ENCODE results near the gene CYBRD1. TPM values are rescaled to one million over a fixed set of nuclear protein-coding genes. Genes with fewer than 3 reads are reported as not detected.

CYBRD1 gene
- total and polyA plus RNA-seq, 4 donors: 124 to 396 (median 196) TPM

DNA sequence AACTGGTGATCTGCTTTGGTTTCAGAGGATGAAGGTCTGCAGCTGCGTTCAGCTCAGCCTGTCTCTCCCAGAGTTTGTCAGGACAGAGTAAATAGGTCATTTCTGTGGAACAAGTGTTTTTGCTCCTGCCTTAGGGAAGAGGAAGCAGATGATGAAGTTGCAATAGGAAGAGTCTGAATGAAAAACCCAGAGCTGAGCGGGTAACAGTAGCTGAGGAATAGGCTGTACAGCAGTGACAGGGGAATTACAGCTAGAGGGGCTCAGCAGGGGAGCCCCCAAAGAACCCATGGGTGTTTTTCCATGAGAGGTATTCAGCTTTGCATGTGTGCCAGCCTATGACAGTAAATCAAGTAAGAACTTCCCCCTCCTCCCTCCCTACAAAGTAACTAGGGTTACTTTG, 10.3 kb upstream of the CYBRD1 start:
- ATAC-seq (ENCODE audit: low FRiP score) (no peak), DNase-seq (no peak)
- Histone ChIP-seq H3K9me3 (ENCODE audit: control insufficient read depth, low read length) (no peaks in the 10 kb centered on the region), H3K27me3 (ENCODE audit: control insufficient read depth in 1 of 2, insufficient read depth in 2 of 2, low read length in 1 of 2) (no peaks in the 10 kb centered on the region), H3K27ac (ENCODE audit: low read depth in 1 of 2, low read length in 2 of 2) (no peak overlapping the region), H3K4me3 (ENCODE audit: low read length in 2 of 2) (no peak overlapping the region), H3K36me3 (ENCODE audit: control insufficient read depth in 1 of 2, insufficient read depth in 2 of 2, low read length in 1 of 2) (no peaks in the 10 kb centered on the region), H3K4me1 (ENCODE audit: control insufficient read depth in 1 of 2, insufficient read depth in 2 of 2, low read length in 2 of 2) (no peaks in the 10 kb centered on the region)
- 82 to 86% methylated on average over 2 of the region's 2 CpGs for WGBS, 2 donors
- intact Hi-C loops (cut with DNase I): no loop called here

GRCh38 chr2:171512683-171513195, 9.5 kb upstream of the CYBRD1 start:
- no peak for ATAC-seq (ENCODE audit: low FRiP score)
- WGBS, 2 donors: 8 to 11% methylated on average over 1 of the region's 1 CpG

GRCh38 chr2:171513719-171514160, 8.5 kb upstream of the CYBRD1 start:
- Histone ChIP-seq H3K27me3 (ENCODE audit: control insufficient read depth in 1 of 2, insufficient read depth in 2 of 2, low read length in 1 of 2) (no peaks in the 10 kb centered on the region), H3K4me3 (ENCODE audit: low read length in 2 of 2) (no peak overlapping the region), H3K27ac (ENCODE audit: low read depth in 1 of 2, low read length in 2 of 2) (no peak overlapping the region), H3K9me3 (ENCODE audit: control insufficient read depth, low read length) (no peaks in the 10 kb centered on the region), H3K4me1 (ENCODE audit: control insufficient read depth in 1 of 2, insufficient read depth in 2 of 2, low read length in 2 of 2) (no peaks in the 10 kb centered on the region), H3K36me3 (ENCODE audit: control insufficient read depth in 1 of 2, insufficient read depth in 2 of 2, low read length in 1 of 2) (no peaks in the 10 kb centered on the region)
- DNase-seq: no peak
- no peak for ATAC-seq (ENCODE audit: low FRiP score)
- intact Hi-C loops (cut with DNase I): no loop called here
- WGBS, 2 donors: 81 to 84% methylated on average over 3 of the region's 3 CpGs

More at GRCh38 chr2:171512683-171513195, 9.5 kb upstream of the CYBRD1 start:
- no peaks in the 10 kb centered on the region for H3K9me3 ChIP-seq (ENCODE audit: control insufficient read depth, low read length)
- H3K4me1 ChIP-seq (ENCODE audit: control insufficient read depth in 1 of 2, insufficient read depth in 2 of 2, low read length in 2 of 2): no peaks in the 10 kb centered on the region
- DNase-seq: no peak
- no peaks in the 10 kb centered on the region for H3K36me3 ChIP-seq (ENCODE audit: control insufficient read depth in 1 of 2, insufficient read depth in 2 of 2, low read length in 1 of 2)
- intact Hi-C loops (cut with DNase I): no loop called here
- H3K27me3 ChIP-seq (ENCODE audit: control insufficient read depth in 1 of 2, insufficient read depth in 2 of 2, low read length in 1 of 2): no peaks in the 10 kb centered on the region
- H3K4me3 ChIP-seq (ENCODE audit: low read length in 2 of 2): no peak overlapping the region
- no peak overlapping the region for H3K27ac ChIP-seq (ENCODE audit: low read depth in 1 of 2, low read length in 2 of 2)

DNA sequence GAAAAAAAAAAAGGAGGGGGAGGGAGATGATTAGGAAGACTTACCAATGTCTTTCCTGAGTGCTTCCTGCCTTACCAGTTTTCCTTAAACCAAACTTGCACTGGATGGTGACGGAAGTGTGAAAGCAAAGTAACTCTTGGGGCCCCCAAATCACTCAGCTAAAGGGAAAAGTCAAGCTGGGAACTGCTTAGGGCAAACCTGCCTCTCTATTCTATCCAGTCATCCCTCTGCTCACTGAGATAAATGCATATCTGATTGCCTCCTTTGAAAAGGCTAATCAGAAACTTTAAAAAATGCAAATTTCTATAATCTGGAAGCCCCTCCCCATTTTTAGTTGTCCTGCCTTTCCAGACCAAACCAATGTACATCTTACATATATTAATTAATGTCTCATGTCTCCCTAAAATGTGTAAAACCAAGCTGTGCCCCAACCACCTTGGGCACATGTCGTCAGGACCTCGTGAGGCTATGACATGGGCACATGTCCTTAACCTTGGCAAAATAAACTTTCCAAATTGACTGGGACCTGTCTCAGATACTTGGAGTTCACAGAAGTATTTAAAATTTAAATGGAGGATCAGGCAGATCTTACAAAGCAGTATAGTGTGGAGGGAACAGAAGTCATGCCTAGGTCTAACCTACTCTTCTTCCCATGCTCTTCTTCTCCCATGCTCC, 7.2 kb upstream of the CYBRD1 start:
- 91 to 96% methylated on average over 3 of the region's 3 CpGs for WGBS, 2 donors
- Histone ChIP-seq H3K4me3 (ENCODE audit: low read length in 2 of 2) (no peak overlapping the region), H3K9me3 (ENCODE audit: control insufficient read depth, low read length) (no peaks in the 10 kb centered on the region), H3K4me1 (ENCODE audit: control insufficient read depth in 1 of 2, insufficient read depth in 2 of 2, low read length in 2 of 2) (no peaks in the 10 kb centered on the region), H3K36me3 (ENCODE audit: control insufficient read depth in 1 of 2, insufficient read depth in 2 of 2, low read length in 1 of 2) (no peaks in the 10 kb centered on the region), H3K27me3 (ENCODE audit: control insufficient read depth in 1 of 2, insufficient read depth in 2 of 2, low read length in 1 of 2) (no peaks in the 10 kb centered on the region), H3K27ac (ENCODE audit: low read depth in 1 of 2, low read length in 2 of 2) (no peak overlapping the region)
- DNase-seq: no peak
- ATAC-seq (ENCODE audit: low FRiP score): no peak
- intact Hi-C loops (cut with DNase I): no loop called here

DNA sequence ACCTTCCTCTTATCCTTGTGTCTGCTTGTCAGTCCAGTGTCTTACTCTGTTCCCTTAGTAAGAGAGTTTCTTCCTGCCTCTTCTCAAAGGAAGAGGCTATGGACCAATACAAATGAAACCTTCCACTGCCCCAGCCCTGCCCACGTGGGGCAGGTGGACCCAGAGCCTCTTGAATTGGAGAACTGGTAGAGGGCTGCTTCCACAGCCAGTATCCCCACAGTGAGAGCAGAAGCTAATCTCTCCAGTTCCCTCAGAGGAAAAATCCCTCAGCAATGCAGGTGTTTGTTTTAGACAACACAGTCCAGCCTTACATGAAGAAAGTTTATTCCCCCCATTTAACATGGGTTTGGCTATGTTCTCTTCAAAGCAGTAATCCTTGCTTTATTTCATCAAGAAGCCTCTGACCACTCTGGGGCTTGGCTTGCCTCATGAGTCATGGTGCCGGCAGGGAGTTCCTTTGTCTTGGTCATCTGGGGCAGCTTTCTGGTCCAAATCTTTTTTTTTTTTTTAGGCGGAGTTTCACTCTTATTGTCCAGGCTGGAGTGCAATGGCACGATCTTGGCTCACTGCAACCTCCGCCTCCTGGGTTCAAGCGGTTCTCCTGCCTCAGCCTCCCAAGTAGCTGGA, 6.5 kb upstream of the CYBRD1 start:
- 77 to 78% methylated on average over 6 of the region's 6 CpGs for WGBS, 2 donors
- no peaks in the 10 kb centered on the region for H3K9me3 ChIP-seq (ENCODE audit: control insufficient read depth, low read length)
- no peak overlapping the region for H3K27ac ChIP-seq (ENCODE audit: low read depth in 1 of 2, low read length in 2 of 2)
- ATAC-seq (ENCODE audit: low FRiP score) (no peak), DNase-seq (peak in 1 of 2 donors; percentile 59)
- no peaks in the 10 kb centered on the region for H3K36me3 ChIP-seq (ENCODE audit: control insufficient read depth in 1 of 2, insufficient read depth in 2 of 2, low read length in 1 of 2)
- H3K27me3 ChIP-seq (ENCODE audit: control insufficient read depth in 1 of 2, insufficient read depth in 2 of 2, low read length in 1 of 2): no peaks in the 10 kb centered on the region
- H3K4me1 ChIP-seq (ENCODE audit: control insufficient read depth in 1 of 2, insufficient read depth in 2 of 2, low read length in 2 of 2): no peaks in the 10 kb centered on the region
- intact Hi-C loops (cut with DNase I): no loop called here
- H3K4me3 ChIP-seq (ENCODE audit: low read length in 2 of 2): no peak overlapping the region

DNA sequence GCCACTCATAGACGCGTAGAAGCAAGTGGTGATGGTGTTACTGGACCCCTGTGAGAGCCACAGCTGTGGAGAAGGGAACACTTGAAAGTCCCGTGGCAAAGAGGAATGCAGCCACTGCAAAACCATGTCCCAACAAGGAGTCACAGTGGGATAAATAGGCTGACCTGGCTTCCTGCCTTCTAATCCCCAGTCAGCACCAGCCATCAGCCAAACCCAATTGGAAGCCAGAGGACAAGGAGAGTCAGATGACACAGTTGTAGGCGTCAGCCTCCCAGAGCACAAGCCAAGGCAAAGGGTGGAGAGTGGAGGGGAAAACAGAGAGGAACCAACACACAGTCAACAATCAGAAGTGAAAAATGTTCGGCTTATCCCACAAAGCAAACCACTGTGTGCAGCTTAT, 5.5 kb upstream of the CYBRD1 start:
- 87 to 89% methylated on average over 5 of the region's 5 CpGs for WGBS, 2 donors
- H3K27me3 ChIP-seq (ENCODE audit: control insufficient read depth in 1 of 2, insufficient read depth in 2 of 2, low read length in 1 of 2): no peaks in the 10 kb centered on the region
- ATAC-seq (ENCODE audit: low FRiP score) (no peak), DNase-seq (no peak)
- H3K27ac ChIP-seq (ENCODE audit: low read depth in 1 of 2, low read length in 2 of 2): no peak overlapping the region
- no peak overlapping the region for H3K4me3 ChIP-seq (ENCODE audit: low read length in 2 of 2)
- no peaks in the 10 kb centered on the region for H3K9me3 ChIP-seq (ENCODE audit: control insufficient read depth, low read length)
- H3K4me1 ChIP-seq (ENCODE audit: control insufficient read depth in 1 of 2, insufficient read depth in 2 of 2, low read length in 2 of 2): no peaks in the 10 kb centered on the region
- intact Hi-C loops (cut with DNase I): no loop called here
- no peaks in the 10 kb centered on the region for H3K36me3 ChIP-seq (ENCODE audit: control insufficient read depth in 1 of 2, insufficient read depth in 2 of 2, low read length in 1 of 2)

DNA sequence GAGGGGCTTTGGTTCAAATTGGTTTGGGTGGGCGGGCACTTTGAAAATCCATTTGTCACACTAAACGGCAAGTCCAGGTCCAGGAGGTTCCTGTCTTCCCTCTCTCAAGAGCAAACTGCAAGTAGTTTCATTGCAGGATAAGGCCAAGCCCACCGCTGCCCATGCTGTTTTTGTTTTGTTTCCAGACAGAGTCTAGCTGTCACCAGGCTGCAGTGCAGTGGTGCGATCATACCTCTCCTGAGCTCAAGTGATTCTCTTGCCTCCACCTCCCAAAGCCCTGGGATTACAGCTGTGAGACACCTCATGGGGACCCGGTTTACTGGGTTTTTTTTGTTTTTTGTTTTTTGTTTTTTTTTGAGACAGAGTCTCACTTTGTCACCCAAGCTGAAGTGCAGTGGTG, 1.8 kb upstream of the CYBRD1 start:
- whole genome bisulfite sequencing, 2 donors: 84 to 89% methylated on average over 5 of the region's 5 CpGs
- Histone ChIP-seq H3K4me1 (ENCODE audit: control insufficient read depth in 1 of 2, insufficient read depth in 2 of 2, low read length in 2 of 2) (peaks cover 0 to 2% of the 10 kb centered on the region in 2 donors), H3K27me3 (ENCODE audit: control insufficient read depth in 1 of 2, insufficient read depth in 2 of 2, low read length in 1 of 2) (no peaks in the 10 kb centered on the region), H3K36me3 (ENCODE audit: control insufficient read depth in 1 of 2, insufficient read depth in 2 of 2, low read length in 1 of 2) (no peaks in the 10 kb centered on the region), H3K27ac (ENCODE audit: low read depth in 1 of 2, low read length in 2 of 2) (no peak overlapping the region), H3K9me3 (ENCODE audit: control insufficient read depth, low read length) (no peaks in the 10 kb centered on the region), H3K4me3 (ENCODE audit: low read length in 2 of 2) (no peak overlapping the region)
- ATAC-seq (ENCODE audit: low FRiP score) (no peak), DNase-seq (no peak)
- intact Hi-C loops (cut with DNase I): no loop called here

- ATAC-seq (ENCODE audit: low FRiP score) (no peak), DNase-seq (no peak)
- 10 to 15% methylated on average over 5 of the region's 5 CpGs for WGBS, 2 donors
- Histone ChIP-seq H3K4me3 (ENCODE audit: low read length in 2 of 2) (peak overlapping the region in 1 of 2 donors; percentile 35), H3K4me1 (ENCODE audit: control insufficient read depth in 1 of 2, insufficient read depth in 2 of 2, low read length in 2 of 2) (peaks cover 0 to 2% of the 10 kb centered on the region in 2 donors), H3K9me3 (ENCODE audit: control insufficient read depth, low read length) (no peaks in the 10 kb centered on the region), H3K27ac (ENCODE audit: low read depth in 1 of 2, low read length in 2 of 2) (peak overlapping the region; percentile 87 to 91), H3K36me3 (ENCODE audit: control insufficient read depth in 1 of 2, insufficient read depth in 2 of 2, low read length in 1 of 2) (no peaks in the 10 kb centered on the region), H3K27me3 (ENCODE audit: control insufficient read depth in 1 of 2, insufficient read depth in 2 of 2, low read length in 1 of 2) (no peaks in the 10 kb centered on the region)
- intact Hi-C loops (cut with DNase I): loop anchor here in 1 of 2 donors (2.0 kb wide), 1 partner anchor 87 kb away; the partner anchor contains the start of gene DCAF17
These were observed 768 bp upstream of the CYBRD1 start for GRCh38 chr2:171521361-171522051.
